Right renal cortex interstitium (tissue), 3 donors: ENCODE measurements around the gene FEZF1. TPM values are rescaled to one million over a fixed set of nuclear protein-coding genes. Genes with fewer than 3 reads are reported as not detected.

Source experiments
- DNase-seq, 3 donors: peaks; one replicate each; pipeline ENCODE4 v3.0.0-alpha.2; 2013; ENCODE audit warnings: low read depth in 3 of 3, low spot score in 2 of 3
- polyA plus RNA-seq, 3 donors: library from polyadenylated mRNA; unstranded; fragments of 120-200 nt; gene quantifications; one replicate each; pipeline ENCODE4 v1.2.1, GENCODE V29; 2013; ENCODE audit not compliant: insufficient read length in 3 of 3

The FEZF1 gene
- polyA plus RNA-seq = not detected

- no peak for DNase-seq
Measured at GRCh38 chr7:122304319-122304975, at the start of gene FEZF1. Gene FEZF1 (minus strand): TSS chr7:122304750. CDS start chr7:122304437, 313 bp downstream.

- DNase-seq = no peak
Measured at GRCh38 chr7:122352454-122352853, 47.9 kb upstream of the FEZF1 start.

DNA sequence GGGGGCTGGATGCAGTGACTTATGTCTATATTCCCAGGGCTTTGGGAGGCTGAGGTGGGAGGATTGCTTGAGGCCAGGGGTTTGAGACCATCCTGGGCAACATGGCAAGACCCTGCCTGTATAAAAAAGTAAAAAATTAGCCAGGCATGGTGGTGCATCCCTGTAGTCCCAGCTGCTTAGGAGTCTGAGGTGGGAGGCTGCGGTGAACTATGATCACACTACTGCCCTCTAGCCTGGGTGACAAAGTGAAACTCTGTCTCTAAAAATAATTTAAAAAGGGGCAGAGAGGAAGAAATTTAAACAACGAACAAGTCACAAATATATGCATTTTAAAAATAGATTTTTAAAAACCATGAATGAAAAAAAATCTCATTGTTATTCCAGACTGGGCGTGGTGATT, 46.2 kb upstream of the FEZF1 start:
- DNase-seq = no peak

DNA sequence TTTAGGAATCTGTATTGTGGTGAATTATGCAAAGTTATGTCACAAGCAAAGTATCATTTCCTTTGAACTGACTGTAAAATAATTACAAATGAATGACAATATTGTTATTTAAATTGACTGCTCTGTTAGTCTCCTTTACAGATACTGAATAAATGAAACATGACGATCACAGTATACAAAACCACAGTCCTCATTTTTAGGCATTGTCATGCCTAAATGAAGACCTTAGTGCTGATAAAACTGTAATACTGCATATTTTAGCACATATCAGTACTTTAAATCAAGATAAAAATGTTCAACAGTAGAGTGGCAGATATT, 39.7 kb upstream of the FEZF1 start:
- no peak for DNase-seq

DNA sequence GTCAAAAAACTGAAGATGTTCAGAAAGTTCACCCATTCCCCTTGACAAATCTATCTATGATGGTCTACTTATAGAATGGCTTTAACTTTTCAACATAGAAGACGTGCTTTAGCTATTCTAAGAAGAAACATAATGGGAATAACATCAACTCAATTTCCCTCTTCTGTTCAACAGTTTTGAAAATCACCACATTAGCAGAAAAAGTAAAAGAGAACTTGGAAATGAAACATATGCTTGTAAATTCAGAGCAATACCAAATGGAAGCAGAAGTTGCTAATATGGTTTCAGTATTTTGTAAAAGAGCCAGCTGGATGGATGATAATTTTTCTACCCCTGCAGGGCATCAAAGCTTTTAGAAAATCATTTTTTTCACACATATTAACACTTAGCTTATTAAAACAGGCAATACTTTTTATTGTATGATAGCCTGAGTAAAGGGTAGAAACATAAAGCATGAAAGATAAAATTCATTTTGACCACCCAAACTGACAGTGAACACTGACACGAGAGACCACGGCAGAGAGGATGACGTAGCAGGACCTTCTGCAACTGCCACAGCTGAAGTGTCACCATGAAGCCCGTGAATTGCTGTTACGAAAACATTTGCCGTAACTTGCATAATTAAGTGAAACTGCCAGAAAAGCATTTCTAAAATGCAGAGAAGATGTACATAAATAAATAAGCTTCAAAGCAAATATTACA, 39.2 kb upstream of the FEZF1 start:
- DNase-seq = no peak

DNA sequence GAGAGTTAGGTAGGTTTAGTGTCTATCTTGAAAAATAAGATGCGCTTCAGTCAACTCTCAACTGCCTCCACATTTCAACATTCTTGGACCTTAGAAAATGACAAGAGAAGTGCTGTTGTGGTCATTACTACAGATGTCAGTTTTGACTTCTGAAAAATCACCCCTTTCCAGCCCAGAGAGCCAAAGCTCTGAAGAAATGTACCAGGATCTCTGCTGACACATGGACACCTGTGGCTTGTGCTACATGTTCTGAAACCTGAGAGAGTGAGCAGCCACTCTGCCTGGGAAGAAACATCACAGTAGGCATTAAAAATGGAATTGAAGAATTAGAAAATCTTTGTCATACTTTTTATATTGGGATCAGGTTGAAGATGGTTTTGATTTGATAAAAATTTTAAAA, 35.9 kb upstream of the FEZF1 start:
- DNase-seq = no peak

DNA sequence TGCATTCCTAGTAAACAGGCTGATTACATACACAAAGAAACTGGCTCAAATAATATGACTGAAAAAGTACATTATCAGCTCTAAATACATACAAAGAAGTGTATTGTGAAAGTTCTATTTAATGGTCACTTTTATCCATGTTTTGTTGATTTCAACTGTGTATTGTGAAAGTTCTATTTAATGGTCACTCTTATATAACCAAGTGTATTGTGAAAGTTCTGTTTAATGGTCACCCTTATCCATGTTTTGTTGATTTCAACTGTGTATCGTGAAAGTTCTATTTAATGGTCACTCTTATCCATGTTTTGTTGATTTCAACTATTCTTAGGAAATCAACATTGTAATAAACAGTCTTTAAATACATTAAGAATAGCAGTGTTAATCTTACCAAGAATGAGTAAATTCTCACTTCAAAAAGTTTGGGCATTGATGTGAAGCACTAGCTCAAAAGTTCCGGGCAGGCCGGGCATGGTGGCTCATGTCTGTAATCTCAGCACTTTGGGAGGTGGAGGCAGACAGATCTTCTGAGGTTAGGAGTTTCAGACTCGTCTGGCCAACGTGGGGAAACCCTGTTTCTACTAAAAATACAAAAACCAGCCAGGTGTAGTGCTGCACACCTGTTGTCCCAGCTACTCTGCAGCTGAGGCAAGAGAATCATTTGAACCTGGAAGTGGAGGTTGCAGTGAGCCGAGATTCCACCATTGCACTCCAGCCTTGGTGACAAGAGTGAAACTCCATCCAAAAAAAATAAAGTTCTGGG, 34.8 kb upstream of the FEZF1 start:
- no peak for DNase-seq

- no peak for DNase-seq
Measured at GRCh38 chr7:122337011-122337410, 32.5 kb upstream of the FEZF1 start.

- DNase-seq = no peak
Measured at GRCh38 chr7:122329145-122329802, 24.7 kb upstream of the FEZF1 start.

DNA sequence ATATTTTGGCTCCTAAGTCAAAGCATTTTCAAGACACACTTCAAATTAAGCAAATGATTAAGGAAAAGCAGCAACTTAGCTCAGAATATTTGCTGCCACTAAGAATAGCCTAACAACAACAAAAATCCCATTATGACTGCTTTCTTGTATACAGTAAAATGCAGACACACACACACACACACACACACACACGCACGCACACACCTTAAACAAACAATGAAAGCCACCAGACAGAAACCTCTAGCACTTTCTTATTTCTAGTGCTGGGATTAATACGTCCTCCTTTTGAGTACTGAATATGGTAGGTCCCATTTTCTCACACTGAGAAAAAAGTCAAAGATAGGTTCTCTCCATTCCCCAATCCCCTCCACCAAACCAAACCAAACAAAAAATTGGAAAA, 23.4 kb upstream of the FEZF1 start:
- no peak for DNase-seq

DNA sequence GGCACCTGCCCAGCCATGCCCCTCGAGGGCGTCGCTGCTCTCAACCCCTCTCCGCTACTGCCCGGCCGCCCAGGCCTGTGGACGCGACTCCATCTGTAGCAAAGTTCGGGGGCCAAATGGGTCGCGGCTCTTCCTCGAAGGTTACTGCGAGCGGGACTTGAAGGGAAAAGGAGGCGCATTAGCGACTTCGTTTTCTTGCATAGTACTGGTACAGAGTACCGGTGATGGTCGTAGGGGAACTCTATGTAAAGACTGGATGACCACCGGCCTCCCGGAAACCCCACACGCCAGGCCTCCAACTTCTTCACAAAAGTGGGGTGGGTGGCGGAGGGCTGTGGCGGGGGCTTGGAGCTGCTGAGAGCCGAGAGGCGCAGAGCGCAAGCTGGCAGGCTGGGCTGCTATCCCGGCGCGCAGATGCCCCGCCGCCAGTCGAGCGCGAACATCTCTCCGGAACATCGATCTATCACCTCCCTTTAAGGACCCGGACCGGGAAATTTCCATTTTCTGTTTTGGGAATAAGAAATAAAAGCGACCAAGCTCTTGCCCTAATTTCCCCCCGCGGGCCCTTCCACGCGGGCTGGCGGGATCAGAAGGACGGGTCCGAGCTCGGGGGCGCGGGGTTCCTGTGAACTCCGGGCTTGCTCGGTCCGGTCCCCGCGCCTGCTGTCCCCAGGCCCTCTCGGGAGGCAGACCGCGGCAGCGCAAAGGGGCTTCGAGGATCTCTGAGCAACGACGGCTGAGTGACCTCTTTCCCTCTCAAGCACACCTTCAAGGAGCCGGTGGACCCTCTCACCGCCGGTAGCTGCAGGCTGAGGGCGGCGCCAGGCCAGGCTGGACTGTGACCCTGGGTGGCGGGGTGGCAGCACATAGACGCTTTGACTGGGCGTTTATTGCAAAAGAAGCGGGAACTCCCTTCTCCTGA, 12.2 kb upstream of the FEZF1 start:
- no peak for DNase-seq

DNA sequence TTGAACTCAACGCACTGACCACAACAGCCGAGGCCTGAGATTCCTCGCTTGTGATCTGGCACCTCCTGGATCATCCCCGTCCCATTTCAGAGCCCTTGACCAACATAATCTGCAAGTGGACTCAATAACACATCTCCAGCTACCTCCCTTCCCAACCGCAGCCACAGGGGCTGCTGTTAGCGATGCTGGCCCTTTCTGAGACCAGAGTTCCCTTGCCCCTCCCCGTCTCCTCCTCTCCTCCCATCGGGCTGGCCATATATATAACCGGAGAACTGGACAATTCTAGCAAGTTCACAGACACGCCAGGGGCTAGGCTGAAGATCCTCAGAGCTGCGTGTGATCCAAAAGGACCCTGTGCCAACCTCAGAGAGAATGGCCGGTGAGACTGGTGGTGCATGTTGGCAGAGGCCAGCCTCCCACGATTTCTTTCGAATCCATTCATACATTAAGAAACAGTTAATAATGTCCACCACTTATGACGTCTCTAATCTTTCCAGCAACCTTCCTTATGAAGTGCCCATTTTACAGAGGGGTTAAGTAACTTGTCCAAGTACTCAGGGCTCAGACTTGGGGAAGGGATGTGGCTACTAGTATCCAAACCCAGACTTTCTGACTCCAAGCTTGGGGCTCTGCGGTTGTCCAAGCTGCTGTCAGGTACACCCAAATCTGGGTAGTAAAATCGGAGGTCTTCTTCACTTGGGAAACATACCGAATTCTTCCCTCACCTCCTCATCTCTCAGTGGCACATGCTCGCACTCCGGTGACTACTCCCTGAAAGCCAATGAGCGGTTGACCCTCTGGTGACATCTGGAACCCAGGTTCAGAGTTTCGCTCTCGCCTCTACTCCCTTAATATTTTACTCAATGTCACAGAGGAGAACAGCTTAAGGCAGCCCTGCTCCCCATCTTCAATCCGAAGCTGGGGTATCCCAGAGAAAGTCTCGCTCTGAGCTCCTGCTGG, 11.2 kb upstream of the FEZF1 start:
- no peak for DNase-seq

- DNase-seq = no peak
Measured at GRCh38 chr7:122314284-122314683, 9.7 kb upstream of the FEZF1 start.

GRCh38 chr7:122312789-122313188, 8.2 kb upstream of the FEZF1 start:
- DNase-seq = no peak

- DNase-seq = no peak
Measured at GRCh38 chr7:122311734-122312450, 7.3 kb upstream of the FEZF1 start.

GRCh38 chr7:122311050-122311700, 6.6 kb upstream of the FEZF1 start:
- DNase-seq = no peak

- no peak for DNase-seq
Measured at GRCh38 chr7:122310119-122311021, 5.8 kb upstream of the FEZF1 start.
